ENCODE data around the gene AP1B1.

The AP1B1 gene

DNA sequence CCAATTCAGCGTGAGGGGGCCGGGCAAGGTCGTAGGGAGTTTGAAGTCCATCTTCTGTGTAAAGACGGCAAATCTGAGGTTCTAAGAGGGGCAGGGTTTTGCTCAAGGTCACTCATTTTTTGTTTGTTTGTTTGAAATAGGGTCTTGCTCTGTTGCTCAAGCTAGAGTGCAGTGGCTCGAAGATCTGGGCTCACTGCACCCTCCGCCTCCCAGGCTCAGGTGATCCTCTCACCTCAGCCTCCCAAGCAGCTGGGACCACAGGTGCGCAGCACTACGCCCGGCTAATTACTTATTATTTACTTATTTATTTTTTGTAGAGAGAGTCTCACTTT is 355 bp upstream of the AP1B1 start:
- H3K9me3 ChIP-seq (ENCODE audit: low read depth, low read length), result no peaks in the 10 kb centered on the region
- H3K4me3 ChIP-seq, result peak overlapping the region; percentile 97
- DNase-seq (ENCODE audit: low read depth, low spot score), result no peak
- H3K27ac ChIP-seq, result no peak overlapping the region
- H3K9ac ChIP-seq (ENCODE audit: insufficient read length), result peak overlapping the region; percentile 76
- H3K36me3 ChIP-seq (ENCODE audit: insufficient read depth, low read length), result no peaks in the 10 kb centered on the region
- TF ChIP-seq FOXP2 (optimal IDR thresholded peaks at IDR 0.05; ENCODE audit: control extremely low read depth, extremely low read length, insufficient read depth) (no peak), POLR2AphosphoS5 (IDR thresholded peaks at IDR 0.05; ENCODE audit: borderline replicate concordance, low read depth, low read length) (no peak), EZH2 (IDR thresholded peaks at IDR 0.05) (no peak)

DNA sequence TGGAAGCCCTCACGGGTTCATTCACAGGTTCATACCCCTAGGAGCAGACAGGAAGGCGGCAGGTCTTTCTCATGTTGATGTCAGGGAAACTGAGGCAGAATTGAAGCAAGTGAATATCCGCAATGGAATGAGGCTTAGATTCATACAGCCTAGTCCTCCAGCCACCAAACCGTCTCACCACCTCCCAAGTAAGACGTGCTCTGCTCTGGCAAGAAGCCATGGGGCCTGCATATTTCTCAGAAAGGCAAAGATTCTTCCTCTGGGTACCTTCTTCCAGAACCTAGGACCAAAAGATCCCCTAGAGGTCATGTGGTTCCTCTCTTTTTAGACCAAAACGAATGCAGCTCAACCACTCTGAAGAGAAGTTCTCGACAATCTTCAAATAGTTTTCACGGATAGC is 1.7 kb downstream of the AP1B1 start:
- Histone ChIP-seq H3K9me3 (ENCODE audit: low read depth, low read length) (no peaks in the 10 kb centered on the region), H3K27ac (no peak overlapping the region), H3K4me3 (no peak overlapping the region), H3K9ac (ENCODE audit: insufficient read length) (no peak overlapping the region), H3K36me3 (ENCODE audit: insufficient read depth, low read length) (no peaks in the 10 kb centered on the region)
- DNase-seq (ENCODE audit: low read depth, low spot score), result no peak
- TF ChIP-seq EZH2 (IDR thresholded peaks at IDR 0.05) (no peak), POLR2AphosphoS5 (IDR thresholded peaks at IDR 0.05; ENCODE audit: borderline replicate concordance, low read depth, low read length) (no peak)

DNA sequence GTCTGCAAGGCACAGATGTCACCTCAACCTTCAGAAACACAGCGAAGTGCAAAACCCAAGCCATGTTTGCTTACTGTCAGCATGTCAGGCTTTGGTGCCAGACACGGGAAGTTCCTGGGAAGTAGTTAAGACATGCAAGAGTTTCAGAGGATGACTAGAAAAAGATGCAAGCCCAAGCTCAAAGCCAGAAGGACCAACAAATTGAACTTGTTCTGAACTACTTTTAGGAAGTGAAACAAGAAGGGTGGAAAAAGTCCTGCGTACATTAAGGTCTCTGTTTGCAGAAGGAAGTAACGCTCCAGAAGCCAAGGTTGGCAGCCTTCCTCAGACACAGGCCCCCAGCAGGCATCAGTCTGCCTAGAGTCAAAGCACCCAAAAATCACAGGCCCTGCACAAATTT is 2.6 kb downstream of the AP1B1 start:
- H3K9ac ChIP-seq (ENCODE audit: insufficient read length), result no peak overlapping the region
- no peaks in the 10 kb centered on the region for H3K36me3 ChIP-seq (ENCODE audit: insufficient read depth, low read length)
- H3K27ac ChIP-seq, result no peak overlapping the region
- DNase-seq (ENCODE audit: low read depth, low spot score), result no peak
- no peaks in the 10 kb centered on the region for H3K9me3 ChIP-seq (ENCODE audit: low read depth, low read length)
- no peak for TF ChIP-seq EZH2 (IDR thresholded peaks at IDR 0.05)
- no peak for TF ChIP-seq POLR2AphosphoS5 (IDR thresholded peaks at IDR 0.05; ENCODE audit: borderline replicate concordance, low read depth, low read length)
- TF ChIP-seq FOXP2 (optimal IDR thresholded peaks at IDR 0.05; ENCODE audit: control extremely low read depth, extremely low read length, insufficient read depth), result no peak
- no peak overlapping the region for H3K4me3 ChIP-seq

DNA sequence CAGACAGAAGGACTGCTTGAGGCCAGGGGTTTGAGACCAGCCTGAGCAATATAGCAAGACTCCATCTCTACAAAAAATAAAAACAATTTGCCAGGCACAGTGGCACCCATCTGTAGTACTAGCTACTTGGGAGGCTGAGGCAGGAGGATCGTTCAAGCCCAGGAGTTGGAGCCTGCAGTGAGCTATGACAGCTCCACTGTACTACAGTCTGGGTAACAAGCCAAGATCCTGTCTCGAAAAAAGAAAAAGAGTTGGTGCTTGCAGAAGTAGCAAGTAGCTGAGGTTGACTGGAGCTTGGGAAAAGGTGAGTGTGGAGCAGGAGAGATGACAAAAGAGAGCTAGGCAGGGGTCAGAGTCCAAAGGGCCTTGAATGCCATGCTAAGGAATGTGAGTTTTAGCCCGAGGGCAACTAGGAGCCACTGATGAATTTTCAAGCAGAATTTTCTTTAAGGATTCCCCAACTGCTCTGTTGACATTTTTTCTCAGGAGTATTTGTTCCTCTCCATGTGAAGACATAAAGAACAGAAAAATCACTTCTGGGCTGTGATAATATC is 3.1 kb downstream of the AP1B1 start:
- H3K9ac ChIP-seq (ENCODE audit: insufficient read length), result no peak overlapping the region
- H3K36me3 ChIP-seq (ENCODE audit: insufficient read depth, low read length), result no peaks in the 10 kb centered on the region
- no peak overlapping the region for H3K27ac ChIP-seq

DNA sequence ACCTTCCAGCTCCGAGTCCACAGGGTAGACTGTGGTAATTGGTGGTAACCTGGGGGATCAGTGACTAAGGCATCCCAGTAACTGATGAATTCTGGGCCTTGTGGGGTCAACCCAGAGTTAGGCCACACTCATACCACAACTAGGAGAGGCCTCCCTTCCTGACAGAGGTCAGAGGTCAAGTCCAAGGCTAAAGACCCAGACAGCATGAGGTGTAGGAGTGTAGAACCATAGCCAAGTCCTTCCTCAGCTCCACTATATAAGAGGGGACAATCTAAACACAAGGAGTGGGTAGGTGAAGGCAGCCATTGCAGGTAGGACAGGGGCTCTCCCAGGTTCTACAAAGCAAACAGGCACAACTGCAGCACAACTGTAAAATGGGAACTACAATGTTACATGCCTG is 4.6 kb downstream of the AP1B1 start:
- TF ChIP-seq EZH2 (IDR thresholded peaks at IDR 0.05) (no peak), FOXP2 (optimal IDR thresholded peaks at IDR 0.05; ENCODE audit: control extremely low read depth, extremely low read length, insufficient read depth) (no peak), POLR2AphosphoS5 (IDR thresholded peaks at IDR 0.05; ENCODE audit: borderline replicate concordance, low read depth, low read length) (no peak)
- no peak overlapping the region for H3K27ac ChIP-seq
- H3K9me3 ChIP-seq (ENCODE audit: low read depth, low read length), result no peaks in the 10 kb centered on the region
- no peak for DNase-seq (ENCODE audit: low read depth, low spot score)
- no peaks in the 10 kb centered on the region for H3K36me3 ChIP-seq (ENCODE audit: insufficient read depth, low read length)
- no peak overlapping the region for H3K9ac ChIP-seq (ENCODE audit: insufficient read length)
- no peak overlapping the region for H3K4me3 ChIP-seq

More for the DNA sequence above, 3.1 kb downstream of the AP1B1 start:
- no peak for DNase-seq (ENCODE audit: low read depth, low spot score)
- no peak overlapping the region for H3K4me3 ChIP-seq
- H3K9me3 ChIP-seq (ENCODE audit: low read depth, low read length), result no peaks in the 10 kb centered on the region
- TF ChIP-seq EZH2 (IDR thresholded peaks at IDR 0.05), result no peak
- TF ChIP-seq POLR2AphosphoS5 (IDR thresholded peaks at IDR 0.05; ENCODE audit: borderline replicate concordance, low read depth, low read length), result no peak
- no peak for TF ChIP-seq FOXP2 (optimal IDR thresholded peaks at IDR 0.05; ENCODE audit: control extremely low read depth, extremely low read length, insufficient read depth)

DNA sequence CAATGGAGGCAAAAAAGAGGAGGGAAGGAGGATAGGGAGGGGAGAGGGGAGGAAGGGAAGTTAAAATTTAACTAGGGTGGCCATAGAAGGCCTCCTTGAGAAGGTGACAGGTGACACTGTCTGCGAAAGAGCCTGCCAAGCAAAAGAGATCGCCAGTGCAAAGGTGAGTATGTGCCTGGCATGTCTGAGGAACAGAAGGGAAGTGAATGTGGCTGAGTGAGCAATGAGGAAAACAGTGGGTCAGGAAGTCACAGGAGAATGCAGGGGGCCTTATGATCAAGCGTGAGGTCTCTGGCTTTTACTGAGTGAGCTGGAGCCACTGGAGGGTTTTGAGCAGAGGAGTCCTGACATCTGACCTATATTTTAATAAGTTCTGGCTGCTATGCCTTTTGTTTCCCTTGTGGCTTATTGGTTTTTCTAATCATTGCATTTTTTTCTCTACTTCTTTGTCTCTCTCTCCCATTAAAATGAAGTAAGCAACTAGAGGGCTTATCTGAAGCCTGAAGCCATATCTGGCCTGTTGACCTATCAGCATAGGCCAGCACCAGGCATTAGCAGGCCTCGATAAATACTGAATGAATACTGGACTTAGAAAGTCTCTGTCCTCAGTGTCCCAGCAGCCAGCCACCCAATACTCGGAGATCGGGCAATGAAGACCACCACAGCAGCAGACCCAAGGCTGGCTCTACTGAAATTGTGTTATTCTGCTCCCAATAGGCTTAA is 5.6 kb downstream of the AP1B1 start:
- H3K36me3 ChIP-seq (ENCODE audit: insufficient read depth, low read length), result no peaks in the 10 kb centered on the region
- H3K9me3 ChIP-seq (ENCODE audit: low read depth, low read length), result no peaks in the 10 kb centered on the region
- no peak for DNase-seq (ENCODE audit: low read depth, low spot score)
- H3K4me3 ChIP-seq, result no peak overlapping the region
- H3K9ac ChIP-seq (ENCODE audit: insufficient read length), result no peak overlapping the region
- no peak for TF ChIP-seq FOXP2 (optimal IDR thresholded peaks at IDR 0.05; ENCODE audit: control extremely low read depth, extremely low read length, insufficient read depth)
- no peak for TF ChIP-seq EZH2 (IDR thresholded peaks at IDR 0.05)
- no peak for TF ChIP-seq POLR2AphosphoS5 (IDR thresholded peaks at IDR 0.05; ENCODE audit: borderline replicate concordance, low read depth, low read length)
- no peak overlapping the region for H3K27ac ChIP-seq

DNA sequence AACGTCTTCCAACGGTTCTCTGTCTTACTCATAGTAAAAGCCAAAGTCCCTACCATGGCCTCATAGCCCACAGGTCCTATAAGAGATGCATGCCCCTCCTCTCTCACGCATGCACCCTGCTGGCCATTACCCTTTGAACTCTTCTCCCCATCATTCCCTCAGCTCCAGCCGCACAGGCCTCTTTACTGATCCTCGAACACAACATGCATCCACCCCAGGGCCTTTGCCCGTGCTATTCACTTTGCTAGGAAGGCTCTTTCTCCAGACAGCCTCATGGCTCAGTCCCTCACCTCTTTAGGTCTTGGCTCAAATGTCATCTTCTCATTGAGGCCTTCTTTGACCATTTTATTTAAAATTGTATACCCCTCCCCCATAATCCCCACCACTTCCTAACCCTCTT is 7.5 kb downstream of the AP1B1 start:
- no peak overlapping the region for H3K9ac ChIP-seq (ENCODE audit: insufficient read length)
- DNase-seq (ENCODE audit: low read depth, low spot score), result no peak
- no peaks in the 10 kb centered on the region for H3K9me3 ChIP-seq (ENCODE audit: low read depth, low read length)
- H3K27ac ChIP-seq, result no peak overlapping the region
- no peak overlapping the region for H3K4me3 ChIP-seq
- TF ChIP-seq FOXP2 (optimal IDR thresholded peaks at IDR 0.05; ENCODE audit: control extremely low read depth, extremely low read length, insufficient read depth), result no peak
- no peak for TF ChIP-seq EZH2 (IDR thresholded peaks at IDR 0.05)
- TF ChIP-seq POLR2AphosphoS5 (IDR thresholded peaks at IDR 0.05; ENCODE audit: borderline replicate concordance, low read depth, low read length), result no peak
- H3K36me3 ChIP-seq (ENCODE audit: insufficient read depth, low read length), result no peaks in the 10 kb centered on the region; the same call in 1 of the 2 replicates

DNA sequence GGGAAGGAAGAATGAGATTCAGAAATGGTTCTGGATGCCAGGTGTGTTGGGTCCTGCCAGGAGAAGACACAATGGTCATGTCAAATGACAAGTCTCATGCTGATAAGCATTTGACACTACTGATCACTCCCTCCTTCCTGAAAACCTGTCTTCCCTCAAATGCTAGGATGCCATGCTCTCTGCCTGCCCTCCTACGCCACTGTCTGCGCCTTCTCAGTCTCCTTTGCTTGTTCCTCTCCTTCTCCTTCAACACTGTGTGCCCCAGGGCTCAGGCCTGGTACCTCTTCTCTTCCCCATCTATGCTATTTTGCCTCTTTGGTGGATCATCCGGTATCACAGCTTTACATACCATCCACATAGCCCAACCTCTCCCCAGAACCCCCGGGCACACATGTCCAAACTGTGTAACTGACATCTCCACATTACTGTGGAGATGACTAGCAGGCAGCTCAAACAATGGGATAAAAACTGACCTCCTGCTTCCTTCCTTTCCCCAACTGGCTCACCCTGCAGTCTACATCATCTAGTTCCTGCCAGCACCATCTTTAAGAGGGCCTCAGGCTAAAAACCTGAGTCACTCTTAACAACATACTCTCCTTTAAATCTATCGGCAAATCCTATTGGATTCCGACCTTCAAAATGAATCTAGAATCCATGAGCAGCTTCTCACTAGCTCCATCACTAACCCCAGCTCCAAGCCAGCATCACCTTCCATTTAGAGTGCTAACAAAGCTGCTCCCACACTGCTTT is 8.2 kb downstream of the AP1B1 start:
- H3K36me3 ChIP-seq (ENCODE audit: insufficient read depth, low read length), result no peaks in the 10 kb centered on the region; the same call in 1 of the 2 replicates
- no peak for DNase-seq (ENCODE audit: low read depth, low spot score)
- no peak overlapping the region for H3K27ac ChIP-seq
- TF ChIP-seq FOXP2 (optimal IDR thresholded peaks at IDR 0.05; ENCODE audit: control extremely low read depth, extremely low read length, insufficient read depth) (no peak), EZH2 (IDR thresholded peaks at IDR 0.05) (no peak), POLR2AphosphoS5 (IDR thresholded peaks at IDR 0.05; ENCODE audit: borderline replicate concordance, low read depth, low read length) (no peak)
- no peaks in the 10 kb centered on the region for H3K9me3 ChIP-seq (ENCODE audit: low read depth, low read length)
- H3K4me3 ChIP-seq, result no peak overlapping the region
- no peak overlapping the region for H3K9ac ChIP-seq (ENCODE audit: insufficient read length)
